Measurements from ENCODE around the gene ATP8B2. TPM values are rescaled to one million over a fixed set of nuclear protein-coding genes. Genes with fewer than 3 reads are reported as not detected.

The ATP8B2 gene
- total RNA-seq, 1 donor from 2014 or later, result 47.4 TPM

- Mint-ChIP-seq H3K27ac (peak overlapping the region; percentile 67), H3K36me3 (ENCODE audit: insufficient read depth) (peaks cover 7% of the 10 kb centered on the region), H3K27me3 (peaks cover 7% of the 10 kb centered on the region), H3K4me3 (ENCODE audit: low read depth) (peak overlapping the region; percentile 60), H3K4me1 (ENCODE audit: low read depth) (peaks cover 26% of the 10 kb centered on the region), H3K9me3 (ENCODE audit: low read depth) (no peaks in the 10 kb centered on the region)
- no peak for TF ChIP-seq CTCF (IDR thresholded peaks at IDR 0.05; ENCODE audit: unreplicated experiment)
- no peak for DNase-seq (ENCODE audit: low spot score, unreplicated experiment)
Observed at GRCh38 chr1:154327466-154328317, 2.4 kb downstream of the ATP8B2 start.

- H3K27me3 Mint-ChIP-seq, result peaks cover 4% of the 10 kb centered on the region
- H3K36me3 Mint-ChIP-seq (ENCODE audit: insufficient read depth), result peaks cover 7% of the 10 kb centered on the region
Observed at GRCh38 chr1:154328318-154329151, 3.2 kb downstream of the ATP8B2 start.

GRCh38 chr1:154329152-154329521 is 3.8 kb downstream of the ATP8B2 start:
- Mint-ChIP-seq H3K4me3 (ENCODE audit: low read depth) (peak overlapping the region; percentile 69), H3K4me1 (ENCODE audit: low read depth) (peaks cover 30% of the 10 kb centered on the region), H3K27me3 (no peaks in the 10 kb centered on the region), H3K9me3 (ENCODE audit: low read depth) (no peaks in the 10 kb centered on the region), H3K36me3 (ENCODE audit: insufficient read depth) (peaks cover 10% of the 10 kb centered on the region), H3K27ac (peak overlapping the region; percentile 82)
- DNase-seq (ENCODE audit: low spot score, unreplicated experiment), result no peak
- peak; percentile 43 for TF ChIP-seq CTCF (IDR thresholded peaks at IDR 0.05; ENCODE audit: unreplicated experiment)

More at GRCh38 chr1:154328318-154329151, 3.2 kb downstream of the ATP8B2 start:
- Mint-ChIP-seq H3K9me3 (ENCODE audit: low read depth) (no peaks in the 10 kb centered on the region), H3K4me3 (ENCODE audit: low read depth) (peak overlapping the region; percentile 69), H3K27ac (peak overlapping the region; percentile 82), H3K4me1 (ENCODE audit: low read depth) (peaks cover 26% of the 10 kb centered on the region)
- DNase-seq (ENCODE audit: low spot score, unreplicated experiment), result peak; percentile 63
- no peak for TF ChIP-seq CTCF (IDR thresholded peaks at IDR 0.05; ENCODE audit: unreplicated experiment)

- Mint-ChIP-seq H3K36me3 (ENCODE audit: insufficient read depth) (peaks cover 10% of the 10 kb centered on the region), H3K27ac (no peak overlapping the region), H3K27me3 (no peaks in the 10 kb centered on the region), H3K4me3 (ENCODE audit: low read depth) (no peak overlapping the region), H3K9me3 (ENCODE audit: low read depth) (no peaks in the 10 kb centered on the region), H3K4me1 (ENCODE audit: low read depth) (peaks cover 32% of the 10 kb centered on the region)
- no peak for TF ChIP-seq CTCF (IDR thresholded peaks at IDR 0.05; ENCODE audit: unreplicated experiment)
- no peak for DNase-seq (ENCODE audit: low spot score, unreplicated experiment)
Observed at GRCh38 chr1:154329551-154330131, 4.3 kb downstream of the ATP8B2 start.

GRCh38 chr1:154330669-154331068 is 5.3 kb downstream of the ATP8B2 start:
- no peak overlapping the region for H3K27ac Mint-ChIP-seq
- H3K9me3 Mint-ChIP-seq (ENCODE audit: low read depth), result no peaks in the 10 kb centered on the region
- H3K36me3 Mint-ChIP-seq (ENCODE audit: insufficient read depth), result peaks cover 12% of the 10 kb centered on the region
- H3K4me1 Mint-ChIP-seq (ENCODE audit: low read depth), result peaks cover 33% of the 10 kb centered on the region
- no peak for DNase-seq (ENCODE audit: low spot score, unreplicated experiment)
- H3K27me3 Mint-ChIP-seq, result no peaks in the 10 kb centered on the region
- H3K4me3 Mint-ChIP-seq (ENCODE audit: low read depth), result no peak overlapping the region
- TF ChIP-seq CTCF (IDR thresholded peaks at IDR 0.05; ENCODE audit: unreplicated experiment), result no peak
